CD4-positive, alpha-beta T cell treated with Interleukin-15 for 4 hours (primary cell): Measurements from ENCODE around the gene IGSF6.

ENCODE experiments used
- DNase-seq: peaks from one replicate; pipeline ENCODE4 v3.0.0-alpha.2; 2020; ENCODE audit warnings: low spot score

The IGSF6 gene

DNA sequence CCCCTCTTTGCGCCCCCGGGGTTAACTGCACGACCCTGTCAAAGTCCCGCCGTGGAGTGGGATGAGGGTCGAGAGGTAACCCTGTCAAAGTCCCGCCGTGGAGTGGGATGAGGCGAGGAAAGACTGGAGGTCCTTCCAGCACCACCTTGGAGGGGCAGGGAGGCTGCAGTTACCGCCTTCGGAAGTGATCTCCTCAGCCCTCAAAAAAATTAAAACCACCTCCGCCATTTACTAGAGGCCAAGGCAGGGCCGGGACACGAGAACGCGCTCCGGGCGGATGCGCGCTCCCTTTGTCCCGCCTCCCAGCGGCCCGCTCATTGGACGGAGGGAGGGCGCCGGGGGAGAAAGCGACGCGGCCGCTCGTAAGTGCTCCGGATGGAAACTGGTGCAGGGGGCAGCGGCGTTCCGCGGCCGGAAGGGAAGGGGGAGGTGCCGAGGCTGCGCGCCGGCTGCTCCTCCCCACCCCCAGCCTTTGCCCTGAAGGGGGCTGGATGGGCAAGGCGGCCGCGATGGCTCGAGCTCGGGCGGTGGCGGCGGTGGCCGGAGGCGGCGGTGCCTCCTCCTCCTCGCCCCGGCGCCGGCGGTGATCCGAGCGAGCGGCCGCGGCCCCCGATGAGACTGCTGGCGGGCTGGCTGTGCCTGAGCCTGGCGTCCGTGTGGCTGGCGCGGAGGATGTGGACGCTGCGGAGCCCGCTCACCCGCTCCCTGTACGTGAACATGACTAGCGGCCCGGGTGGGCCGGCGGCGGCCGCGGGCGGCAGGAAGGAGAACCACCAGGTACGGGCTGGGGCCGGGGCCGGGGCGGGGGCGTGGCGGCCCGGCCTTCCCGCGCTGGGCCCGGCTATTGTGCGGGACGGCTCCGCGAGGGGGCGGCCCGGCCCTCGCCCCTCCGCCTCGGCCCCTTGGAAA, 53.0 kb downstream of the IGSF6 start, which contains the start of gene METTL9:
Gene METTL9 (plus strand): TSS at position 456 of the 909 bp plus-strand sequence. CDS start 157 bp downstream, at position 613.
- peak; percentile 95 for DNase-seq

DNA sequence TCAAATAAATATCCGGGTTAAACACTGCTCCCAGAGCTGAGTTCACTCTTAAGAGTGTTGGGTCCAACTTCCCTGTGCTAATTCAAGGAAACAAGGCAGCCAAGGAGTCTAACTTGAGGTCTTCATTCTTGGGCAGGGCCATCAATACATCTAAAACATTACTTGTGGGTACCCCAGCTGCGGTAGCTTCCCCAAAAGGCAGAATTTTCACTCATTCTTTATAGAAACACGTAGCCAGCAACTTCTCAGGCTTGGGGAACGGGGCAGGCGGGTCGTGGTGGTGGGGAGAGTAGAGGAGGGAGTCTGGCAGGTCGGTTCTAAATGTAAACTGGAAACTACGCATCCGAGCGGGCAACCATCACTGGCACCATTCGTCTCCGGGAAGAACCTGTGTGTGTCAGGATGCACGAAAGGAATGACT, 53.7 kb downstream of the IGSF6 start:
- no peak for DNase-seq

DNA sequence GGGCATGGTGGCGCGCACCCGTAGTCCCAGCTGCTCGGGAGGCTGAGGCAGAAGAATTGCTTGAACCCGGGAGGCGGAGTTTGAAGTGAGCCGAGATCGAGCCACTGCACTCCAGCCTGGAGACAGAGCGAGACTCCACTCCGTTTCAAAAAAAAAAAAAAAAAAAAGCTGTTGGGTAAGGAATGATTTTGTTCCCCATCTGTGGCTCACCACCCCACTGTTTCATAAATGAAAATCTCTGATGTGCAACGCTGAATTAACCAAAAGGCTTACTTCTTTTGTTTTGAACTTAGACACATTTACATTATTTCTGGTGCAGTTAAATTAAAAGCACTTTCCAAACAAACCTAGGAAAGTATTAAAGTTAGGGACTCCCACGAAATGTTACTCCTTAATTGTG, 54.2 kb downstream of the IGSF6 start:
- DNase-seq, result no peak

DNA sequence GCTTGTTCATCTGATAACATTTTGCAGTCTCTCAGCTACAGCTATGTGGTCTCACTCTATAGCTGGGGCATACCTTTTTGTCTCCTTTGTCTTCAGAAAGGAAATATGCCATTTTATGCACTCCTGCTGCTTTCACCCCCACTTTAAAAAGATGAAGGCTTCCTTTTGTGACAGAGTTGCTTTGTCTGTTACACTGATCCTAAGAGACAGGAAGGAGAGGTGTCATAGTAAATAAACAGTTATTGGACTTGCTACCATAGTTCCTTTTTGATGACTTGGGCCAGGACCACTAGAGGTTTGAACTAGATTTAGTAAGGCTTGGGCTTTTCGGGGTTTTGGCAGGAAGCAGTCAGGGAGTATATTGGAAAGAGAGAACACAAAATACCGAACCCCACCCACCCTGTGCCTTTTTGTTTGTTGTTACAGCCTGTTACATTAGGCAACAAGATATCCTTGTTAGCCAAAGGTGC, 54.8 kb downstream of the IGSF6 start:
- no peak for DNase-seq

DNA sequence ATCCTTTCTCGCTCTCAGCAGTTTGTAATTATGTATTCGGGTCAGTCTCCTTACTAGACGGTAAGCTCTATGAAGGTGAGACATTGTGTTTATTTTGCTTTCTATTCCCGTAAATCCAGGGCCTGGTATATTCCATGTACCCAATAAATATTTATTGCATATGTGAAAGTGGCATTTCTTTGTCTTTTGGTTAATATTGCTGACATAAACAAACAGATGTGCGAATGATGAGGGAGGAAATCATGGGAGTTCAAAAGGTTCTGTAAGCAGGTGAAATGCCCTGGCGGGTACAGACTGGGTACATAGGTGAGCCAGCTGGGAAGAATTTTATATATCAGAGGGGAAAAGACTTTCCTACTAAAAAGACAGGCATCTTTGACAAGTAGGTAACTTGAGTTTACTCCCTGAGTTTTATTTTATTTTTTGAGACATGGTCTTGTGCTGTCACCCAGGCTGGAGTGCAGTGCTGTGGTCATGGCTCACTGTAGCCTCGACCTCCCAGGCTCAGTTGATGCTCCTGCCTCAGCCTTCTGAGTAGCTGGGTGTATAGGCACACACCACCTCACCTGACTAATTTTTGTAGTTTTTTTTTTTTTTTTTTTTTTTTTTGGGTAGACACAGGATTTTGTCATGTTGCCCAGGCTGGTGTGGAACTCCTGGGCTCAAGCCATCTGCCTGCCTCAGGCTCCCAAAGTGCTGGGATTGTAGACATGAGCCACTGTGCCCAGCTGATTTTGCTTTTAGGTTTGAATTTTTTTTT, 58.7 kb downstream of the IGSF6 start:
- no peak for DNase-seq

DNA sequence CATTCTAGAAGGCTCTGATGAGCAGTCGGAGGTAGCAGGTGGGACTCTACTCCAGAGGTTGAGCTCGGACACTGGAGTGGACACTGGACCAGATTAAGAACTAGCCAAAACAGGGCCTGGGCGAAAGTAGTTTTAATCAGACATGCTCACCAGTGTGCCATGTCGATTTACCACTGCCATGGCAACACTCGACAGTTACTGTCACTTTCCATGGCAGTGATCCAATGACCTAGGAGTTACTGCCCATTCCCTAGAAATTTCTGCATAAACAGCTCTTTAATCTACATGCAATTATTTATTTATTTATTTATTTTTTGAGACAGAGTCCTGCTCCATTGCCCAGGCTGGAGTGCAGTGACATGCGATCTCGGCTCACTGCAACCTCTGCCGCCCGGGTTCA, 60.2 kb downstream of the IGSF6 start:
- DNase-seq, result no peak

DNA sequence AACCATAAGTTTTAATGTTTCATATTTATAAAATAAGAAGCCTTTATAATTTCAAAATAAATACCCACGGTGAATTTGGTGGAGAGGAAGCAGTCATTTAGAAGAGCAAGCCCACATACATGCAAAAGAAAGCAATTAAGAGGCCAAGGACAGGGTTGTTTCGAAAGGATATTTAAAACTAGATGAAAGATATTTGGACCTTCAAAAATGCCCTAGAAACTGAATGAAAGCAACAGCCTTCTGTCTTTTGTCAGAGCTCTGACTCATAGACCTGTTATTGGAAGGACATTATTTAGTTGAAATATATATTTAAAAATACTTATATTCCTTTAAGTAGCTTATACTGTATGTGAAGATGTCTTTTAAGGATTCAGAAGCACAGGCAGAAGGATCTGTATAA, 61.6 kb downstream of the IGSF6 start:
- no peak for DNase-seq

DNA sequence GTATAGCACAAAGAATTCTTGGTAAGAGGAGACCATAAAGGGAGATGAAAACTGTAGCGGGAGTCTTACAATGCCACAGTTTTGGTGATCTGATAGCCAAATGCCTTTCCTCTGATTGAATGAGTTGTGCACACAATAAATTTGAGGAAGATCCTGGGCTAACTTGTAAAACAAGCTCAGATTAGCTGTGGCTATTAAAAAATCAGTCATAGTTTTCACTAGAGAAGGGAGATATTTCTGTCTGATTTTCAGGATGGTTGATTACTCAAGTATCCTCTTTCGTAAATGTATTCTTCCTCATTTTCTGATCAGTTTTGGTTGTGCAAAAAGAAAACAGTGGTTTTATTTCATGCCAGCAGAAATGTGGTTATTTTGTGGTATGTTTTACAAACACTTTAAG, 62.1 kb downstream of the IGSF6 start:
- DNase-seq, result no peak

DNA sequence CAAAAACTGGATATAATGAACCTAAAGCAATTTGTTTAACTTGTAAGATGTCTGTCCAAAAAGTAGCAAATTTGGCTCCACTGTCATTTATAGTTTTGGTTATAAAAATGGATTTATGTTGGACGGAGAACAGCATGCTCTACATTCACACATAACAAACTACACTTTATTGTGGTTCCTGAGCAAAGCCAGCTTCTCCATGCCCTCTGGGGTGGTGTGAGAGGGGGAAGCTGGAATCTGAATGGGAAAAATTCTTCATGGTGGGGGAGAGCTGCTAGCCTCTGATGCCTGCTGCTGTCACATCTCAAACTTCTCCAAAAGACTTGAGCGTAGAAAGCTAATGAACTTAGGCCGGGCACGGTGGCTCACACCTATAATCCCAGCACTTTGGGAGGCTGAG, 62.9 kb downstream of the IGSF6 start:
- DNase-seq, result no peak
